Measurements from ENCODE around the gene ZNF827. TPM values are rescaled to one million over a fixed set of nuclear protein-coding genes. Genes with fewer than 3 reads are reported as not detected.

The ZNF827 gene
- total and polyA plus RNA-seq, 2 of the 8 experiments (the other 6 are each of a cell fraction or from before 2014, with no cell fraction given): 25.3 to 26.2 TPM

- no peak for TF ChIP-seq KDM1A (IDR thresholded peaks at IDR 0.05; ENCODE audit: borderline replicate concordance, low read length)
- TF ChIP-seq FOSL1 (IDR thresholded peaks at IDR 0.05; ENCODE audit: insufficient read depth, low read depth, low read length): 0 out of 2 replicates have a peak, but pooled peaks have one; percentile 40
- TF ChIP-seq CBX5 (IDR thresholded peaks at IDR 0.05; ENCODE audit: low read depth, low read length): no peak
- no peak for TF ChIP-seq ATF3 (IDR thresholded peaks at IDR 0.05; ENCODE audit: insufficient read depth, low read depth, low read length)
- TF ChIP-seq JUN (IDR thresholded peaks at IDR 0.05; ENCODE audit: low read depth, low read length): no peak
- 0 out of 2 replicates have a peak, but pooled peaks have one; percentile 19 for TF ChIP-seq USF2 (IDR thresholded peaks at IDR 0.05; ENCODE audit: low read length)
- no peak for TF ChIP-seq EZH2 (IDR thresholded peaks at IDR 0.05; ENCODE audit: low read depth, low read length, severe bottlenecking)
- TF ChIP-seq TAF1 (IDR thresholded peaks at IDR 0.05; ENCODE audit: low read depth, low read length): peak; percentile 87
- peak; percentile 51 to 85 for TF ChIP-seq POLR2A (IDR thresholded peaks at IDR 0.05; ENCODE audit: control extremely low read depth in 1 of 2, low read depth in 2 of 2, low read length in 2 of 2)
- peak; percentile 63; the same call in 1 of the 2 replicates for TF ChIP-seq POLR2AphosphoS5 (IDR thresholded peaks at IDR 0.05; ENCODE audit: low read depth, low read length)
- peak; percentile 97 for TF ChIP-seq ASH2L (IDR thresholded peaks at IDR 0.05; ENCODE audit: low read length)
- peak; percentile 7 for TF ChIP-seq TEAD4 (IDR thresholded peaks at IDR 0.05; ENCODE audit: low read depth, low read length)
- no peak for TF ChIP-seq SAP30 (IDR thresholded peaks at IDR 0.05; ENCODE audit: insufficient read depth, insufficient replicate concordance, low read length)
- peak; percentile 96 for TF ChIP-seq RBBP5 (IDR thresholded peaks at IDR 0.05; ENCODE audit: borderline replicate concordance, low read depth, low read length)
- TF ChIP-seq TBP (IDR thresholded peaks at IDR 0.05; ENCODE audit: low read depth, low read length): peak; percentile 40
- TF ChIP-seq EGR1 (IDR thresholded peaks at IDR 0.05; ENCODE audit: borderline replicate concordance, low read depth, low read length): peak; percentile 90
- TF ChIP-seq KDM5A (IDR thresholded peaks at IDR 0.05; ENCODE audit: low read length): no peak
- no peak for TF ChIP-seq NRF1 (IDR thresholded peaks at IDR 0.05; ENCODE audit: low read depth, low read length)
- TF ChIP-seq RXRA (IDR thresholded peaks at IDR 0.05; ENCODE audit: insufficient read depth, low read depth, low read length): no peak
- TF ChIP-seq SIX5 (IDR thresholded peaks at IDR 0.05; ENCODE audit: low read depth, low read length): no peak
- TF ChIP-seq CBX8 (IDR thresholded peaks at IDR 0.05; ENCODE audit: borderline replicate concordance, low read depth, low read length): no peak
- no peak for TF ChIP-seq KDM4A (IDR thresholded peaks at IDR 0.05; ENCODE audit: low read depth, low read length, severe bottlenecking)
Measured at GRCh38 chr4:145732895-145733880, 205.4 kb downstream of the ZNF827 start (continued).

Data from H1 (cell line).